GM12801 (cell line): ENCODE data around the gene PPP1R15B.

Source experiments
- CTCF ChIP-seq: IDR thresholded peaks from one replicate; pipeline ENCODE4 v1.5.1; 2011; ENCODE audit warnings: control low read depth; ENCODE audit not compliant: insufficient read length; ENCODE audit errors: extremely low read depth

The PPP1R15B gene

GRCh38 chr1:204454476-204454875, 42.9 kb upstream of the PPP1R15B start:
- no peak for TF ChIP-seq CTCF

- TF ChIP-seq CTCF, result no peak
These were observed 41.6 kb upstream of the PPP1R15B start for GRCh38 chr1:204453141-204453772.

- no peak for TF ChIP-seq CTCF
These were observed 39.9 kb upstream of the PPP1R15B start for GRCh38 chr1:204451352-204452124.

- TF ChIP-seq CTCF, result no peak
These were observed 39.0 kb upstream of the PPP1R15B start for GRCh38 chr1:204450461-204451257.

GRCh38 chr1:204449678-204450280, 38.2 kb upstream of the PPP1R15B start:
- no peak for TF ChIP-seq CTCF

- no peak for TF ChIP-seq CTCF
These were observed 37.5 kb upstream of the PPP1R15B start for GRCh38 chr1:204448991-204449677.
